ENCODE measurements around the gene EVI2A.

DNA sequence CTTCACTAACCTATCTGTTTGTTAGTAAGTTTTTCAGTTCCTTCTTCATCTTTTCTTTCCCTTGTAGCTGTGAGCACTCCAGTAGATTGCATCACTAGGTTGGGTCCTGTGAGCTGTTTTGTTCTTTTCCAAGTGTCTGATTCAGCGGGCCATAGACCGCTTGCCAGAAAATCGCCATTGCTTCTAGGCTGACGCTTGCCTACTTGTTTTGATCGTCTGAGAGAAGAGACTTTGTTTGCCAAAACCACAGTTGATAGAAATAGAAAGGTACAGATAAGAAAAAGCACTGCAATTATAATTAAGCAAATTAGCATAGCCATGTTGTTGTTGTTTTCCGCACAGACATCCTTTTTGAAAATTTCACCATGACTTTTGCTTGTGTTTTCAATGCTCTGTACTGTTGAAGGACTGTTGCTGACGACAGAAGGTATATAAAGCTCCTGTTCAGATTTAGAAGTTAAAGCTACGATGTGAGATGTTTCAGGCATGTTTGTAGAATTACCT is 3.1 kb downstream of the EVI2A start:
- TF ChIP-seq POLR2A (IDR thresholded peaks at IDR 0.05; ENCODE audit: low read length) (no peak), GATA1 (IDR thresholded peaks at IDR 0.05; ENCODE audit: low read depth, low read length) (no peak)

Measured in erythroblast (primary cell).